H1 (cell line): ENCODE data around the gene BAIAP2L2. TPM values are rescaled to one million over a fixed set of nuclear protein-coding genes. Genes with fewer than 3 reads are reported as not detected.

Source experiments
- CTCF ChIA-PET: fragments of 300-600 bp; sonication (Branson Sonifier 250); formaldehyde crosslinking; loops from one replicate; lab custom pipeline; 2021; ENCODE audit not compliant: partially characterized antibody; lab: Charles Lee
- POLR2A ChIA-PET: fragments of 300-600 bp; sonication (Branson Sonifier 250); formaldehyde crosslinking; loops from one replicate; lab custom pipeline; 2021; ENCODE audit warnings: inconsistent platforms; ENCODE audit not compliant: partially characterized antibody; lab: Charles Lee
- DNase-seq, 2 experiments: peaks; one replicate each; pipeline versions ENCODE4 v3.0.0 to v3.0.0-alpha.2; 2010 to 2022; ENCODE audit warnings: low spot score in 2 of 2, low read depth in 1 of 2, mixed read lengths in 1 of 2
- FAIRE-seq: peaks from 2 replicates; lab custom pipeline; 2011; peaks lifted over from hg19 to GRCh38; lab: Jason Lieb, UNC
- H2AFZ ChIP-seq: 2 replicates; pipeline ENCODE4 v1.8.1; 2012; ENCODE audit warnings: low read length, inconsistent platforms
- H2AK5ac ChIP-seq: 2 replicates; pipeline ENCODE4 v1.6.1; 2013; ENCODE audit warnings: low read depth, low read length
- H2BK120ac ChIP-seq: replicated peaks from 2 replicates; pipeline ENCODE3; 2013; ENCODE audit warnings: low read depth, low read length, inconsistent platforms
- H2BK12ac ChIP-seq: 2 replicates; pipeline ENCODE4 v1.6.1; 2013; ENCODE audit warnings: low read depth, low read length
- H2BK15ac ChIP-seq: 2 replicates; pipeline ENCODE4 v1.6.1; 2013; ENCODE audit warnings: low read length
- H2BK20ac ChIP-seq: 2 replicates; pipeline ENCODE4 v1.6.1; 2013; ENCODE audit warnings: low read length
- H2BK5ac ChIP-seq: 2 replicates; pipeline ENCODE4 v1.6.1; 2013; ENCODE audit warnings: low read depth, low read length
- H3K14ac ChIP-seq: 2 replicates; pipeline ENCODE4 v1.6.1; 2013; ENCODE audit warnings: inconsistent platforms; ENCODE audit not compliant: insufficient read length
- H3K18ac ChIP-seq: 2 replicates; pipeline ENCODE4 v1.6.1; 2013; ENCODE audit warnings: low read length; ENCODE audit errors: extremely low read depth
- H3K23ac ChIP-seq: 2 replicates; pipeline ENCODE4 v1.6.1; 2013; ENCODE audit warnings: inconsistent platforms; ENCODE audit not compliant: insufficient read length
- H3K23me2 ChIP-seq: 2 replicates; pipeline ENCODE4 v1.6.1; 2013; ENCODE audit warnings: low read depth, low read length
- H3K27ac ChIP-seq: 2 replicates; pipeline ENCODE4 v1.6.1; 2011; ENCODE audit warnings: low read depth, low read length, inconsistent platforms
- H3K27me3 ChIP-seq, 4 experiments: replicated peaks in 1 of 4; 1 replicate in 1 of 4; 2 replicates in 3 of 4; pipeline versions ENCODE4 v1.6.1 to v1.8.1; 2011 to 2013; ENCODE audit warnings: low read length in 3 of 4, mild to moderate bottlenecking in 3 of 4, inconsistent platforms in 2 of 4, mixed read lengths in 2 of 4, moderate library complexity in 1 of 4; ENCODE audit not compliant: control insufficient read depth in 3 of 4, insufficient read depth in 3 of 4; ENCODE audit errors: extremely low read depth in 1 of 4
- H3K36me3 ChIP-seq, 4 experiments: 2 replicates each; pipeline versions ENCODE4 v1.6.1 to v1.8.1; 2011 to 2013; ENCODE audit warnings: mild to moderate bottlenecking in 4 of 4, low read length in 3 of 4, moderate library complexity in 2 of 4, control low read depth in 1 of 4, inconsistent platforms in 1 of 4; ENCODE audit not compliant: insufficient read depth in 4 of 4, control insufficient read depth in 2 of 4
- H3K4ac ChIP-seq: replicated peaks from 2 replicates; pipeline ENCODE3; 2013; ENCODE audit warnings: low read length, low read depth, mixed read lengths, inconsistent platforms; ENCODE audit not compliant: insufficient read length
- H3K4me1 ChIP-seq, 4 experiments: replicated peaks in 1 of 4; 1 replicate in 1 of 4; 2 replicates in 3 of 4; pipeline versions ENCODE4 v1.6.1 to v1.8.1; 2011 to 2013; ENCODE audit warnings: low read length in 3 of 4, inconsistent platforms in 2 of 4, mixed read lengths in 1 of 4; ENCODE audit not compliant: insufficient read depth in 4 of 4, control insufficient read depth in 3 of 4
- H3K4me2 ChIP-seq, 2 experiments: 2 replicates each; pipeline versions ENCODE4 v1.6.1 to v1.8.1; 2011 to 2013; ENCODE audit warnings: low read depth in 2 of 2, low read length in 2 of 2, control low read depth in 1 of 2, inconsistent platforms in 1 of 2, mild to moderate bottlenecking in 1 of 2; ENCODE audit not compliant: insufficient read depth in 1 of 2
- H3K4me3 ChIP-seq, 4 experiments: fragments of 200-600, 300-600 bp in 1 of 4; sonication (generic), shearing (Covaris generic), sonication (Bioruptor Twin) in 1 of 4; 2 replicates each; pipeline versions ENCODE4 v1.5.1 to v1.8.1; 2011 to 2016; ENCODE audit warnings: low read length in 4 of 4, low read depth in 3 of 4, control low read depth in 2 of 4, inconsistent platforms in 2 of 4, mild to moderate bottlenecking in 2 of 4, mixed read lengths in 1 of 4, moderate library complexity in 1 of 4; ENCODE audit not compliant: insufficient read depth in 2 of 4; ENCODE audit errors: extremely low read depth in 1 of 4
- H3K56ac ChIP-seq: replicated peaks from 2 replicates; pipeline ENCODE3; 2013; ENCODE audit warnings: low read depth, mild to moderate bottlenecking, mixed read lengths, low read length, inconsistent platforms; ENCODE audit not compliant: insufficient read length
- H3K79me1 ChIP-seq: 2 replicates; pipeline ENCODE4 v1.6.1; 2013; ENCODE audit warnings: low read depth, low read length, control low read depth
- H3K79me2 ChIP-seq, 2 experiments: 2 replicates each; pipeline versions ENCODE4 v1.6.1 to v1.8.1; 2012 to 2013; ENCODE audit warnings: low read length in 2 of 2, mild to moderate bottlenecking in 2 of 2, inconsistent platforms in 1 of 2; ENCODE audit not compliant: insufficient read depth in 2 of 2, control insufficient read depth in 1 of 2
- H3K9ac ChIP-seq, 4 experiments: replicated peaks in 1 of 4; 1 replicate in 1 of 4; 2 replicates in 3 of 4; pipeline versions ENCODE4 v1.6.1 to v1.8.1; 2011 to 2013; ENCODE audit warnings: low read depth in 3 of 4, low read length in 3 of 4, control low read depth in 2 of 4, mild to moderate bottlenecking in 2 of 4, moderate library complexity in 2 of 4, inconsistent platforms in 1 of 4; ENCODE audit errors: extremely low read depth in 1 of 4
- H3K9me3 ChIP-seq, 2 experiments: 2 replicates each; pipeline versions ENCODE4 v1.6.1 to v1.8.1; 2012 to 2013; ENCODE audit warnings: mild to moderate bottlenecking in 2 of 2, moderate library complexity in 2 of 2, control low read depth in 1 of 2, inconsistent platforms in 1 of 2, low read depth in 1 of 2, low read length in 1 of 2, mixed read lengths in 1 of 2; ENCODE audit not compliant: insufficient read depth in 2 of 2
- H4K20me1 ChIP-seq, 2 experiments: replicated peaks in 1 of 2; 2 replicates each; pipeline versions ENCODE3 to v1.8.1; 2011 to 2013; ENCODE audit warnings: inconsistent platforms in 2 of 2, low read length in 2 of 2, mild to moderate bottlenecking in 1 of 2; ENCODE audit not compliant: insufficient read depth in 2 of 2, control insufficient read depth in 1 of 2
- H4K5ac ChIP-seq: 2 replicates; pipeline ENCODE4 v1.6.1; 2013; ENCODE audit warnings: low read length, low read depth, mixed read lengths, inconsistent platforms; ENCODE audit not compliant: insufficient read length
- H4K8ac ChIP-seq: 2 replicates; pipeline ENCODE4 v1.8.0; 2013; ENCODE audit warnings: mild to moderate bottlenecking, moderate library complexity, low read length, inconsistent platforms; ENCODE audit not compliant: insufficient read depth; ENCODE audit errors: extremely low read depth
- H4K91ac ChIP-seq: replicated peaks from 2 replicates; pipeline ENCODE3; 2013; ENCODE audit warnings: low read length, mixed read lengths, inconsistent platforms; ENCODE audit not compliant: insufficient read length
- CREB1 ChIP-seq: IDR thresholded peaks from 2 replicates; pipeline ENCODE4 v1.6.1; 2012; ENCODE audit warnings: inconsistent platforms
- EGR1 ChIP-seq: IDR thresholded peaks from 2 replicates; pipeline ENCODE4 v1.6.1; 2011; ENCODE audit warnings: low read depth, low read length, borderline replicate concordance
- EZH2 ChIP-seq: fragments of 200-600 bp; sonication (generic); IDR thresholded peaks from 2 replicates; pipeline ENCODE4 v1.7.1; 2012; ENCODE audit warnings: low read depth, mild to moderate bottlenecking, moderate library complexity, low read length, inconsistent platforms; ENCODE audit not compliant: severe bottlenecking
- RBBP5 ChIP-seq: IDR thresholded peaks from 2 replicates; pipeline ENCODE4 v1.7.1; 2012; ENCODE audit warnings: low read depth, mild to moderate bottlenecking, inconsistent platforms, low read length, moderate library complexity, borderline replicate concordance
- SIRT6 ChIP-seq: IDR thresholded peaks from one replicate; pipeline ENCODE4 v1.7.1; 2012; ENCODE audit warnings: low read length, inconsistent platforms
- TAF7 ChIP-seq: optimal IDR thresholded peaks from 2 replicates; pipeline ENCODE3; 2011; ENCODE audit warnings: low read depth, mild to moderate bottlenecking, inconsistent platforms, low read length, moderate library complexity, borderline replicate concordance
- ZNF274 ChIP-seq: IDR thresholded peaks from 2 replicates; pipeline ENCODE4 v1.7.0; 2012; ENCODE audit warnings: low read length, borderline replicate concordance; ENCODE audit errors: extremely low read depth
- WGBS, 2 experiments: shearing (Covaris generic) in 1 of 2; methylation state at CpG; one replicate each; pipeline versions ENCODE4 v1.1.6 to v1.1.7; 2013 to 2015; ENCODE audit warnings: low lambda C conversion rate in 2 of 2, mixed read lengths in 2 of 2, inconsistent platforms in 1 of 2, low coverage in 1 of 2, missing lambda C conversion rate in 1 of 2; ENCODE audit not compliant: insufficient replicate concordance in 2 of 2, insufficient coverage in 1 of 2, insufficient read length in 1 of 2; ENCODE audit errors: extremely low coverage in 1 of 2, missing lambda C conversion rate in 1 of 2; 5-methylcytosine and 5-hydroxymethylcytosine counted together
- polyA plus RNA-seq, 7 experiments: library from polyadenylated mRNA; depleted of rRNA in 3 of 7; stranded (reverse) in 5 of 7; unstranded in 2 of 7; fragments of >200 nt in 5 of 7; fragments of 200-250 nt in 2 of 7; gene quantifications; 1 replicate in 5 of 7; 2 replicates in 1 of 7; 4 replicates in 1 of 7; pipeline versions ENCODE4 v1.2.1 to v1.2.3, GENCODE V29; 2011 to 2013; ENCODE audit warnings: missing spikeins in 2 of 7, mixed read lengths in 2 of 7
- total RNA-seq: library from RNA; stranded (reverse); fragmentation: NEBNext Ultra II Directional; extraction: Animal tissue kit (Norgen Biotek cat#: 25700); gene quantifications from 2 replicates; pipeline ENCODE4 v1.2.1, GENCODE V29; 2021
- TF ChIP-seq, protein P1 (sequence below): IDR thresholded peaks from 2 replicates; pipeline ENCODE4 v1.6.1; 2012; ENCODE audit warnings: low read length, inconsistent platforms

BAIAP2L2 gene
- total and polyA plus RNA-seq, 2 of the 8 experiments (the other 6 are each of a cell fraction or from before 2014, with no cell fraction given) = 5.4 to 10.0 TPM

- Histone ChIP-seq H2BK120ac (no peak overlapping the region), H2BK12ac (peak overlapping the region; percentile 77; the same call in 1 of the 2 replicates), H3K14ac (no peak overlapping the region), H4K5ac (peak overlapping the region; percentile 41), H2AK5ac (peak overlapping the region; percentile 40; the same call in 1 of the 2 replicates), H3K4me1 (peaks cover 0 to 6% (median 4%) of the 10 kb centered on the region in 4 experiments; a peak in 5 of 7 replicates), H3K4me3 (peak overlapping the region; percentile 32 to 60 (median 42)), H4K20me1 (peaks cover 0 to 2% of the 10 kb centered on the region in 2 experiments), H3K23ac (no peak overlapping the region), H2AFZ (no peak overlapping the region), H2BK20ac (no peak overlapping the region), H2BK5ac (peak overlapping the region; percentile 75; the same call in 1 of the 2 replicates), H3K18ac (no peak overlapping the region; the same call in none of the 2 replicates), H3K56ac (no peak overlapping the region), H3K27me3 (no peaks in the 10 kb centered on the region), H2BK15ac (peak overlapping the region; percentile 72; the same call in 1 of the 2 replicates), H3K4me2 (peak overlapping the region; percentile 74 to 85), H3K79me1 (no peaks in the 10 kb centered on the region), H3K4ac (peak overlapping the region; percentile 83), H3K23me2 (peaks cover 4% of the 10 kb centered on the region; the same call in 1 of the 2 replicates), H3K36me3 (no peaks in the 10 kb centered on the region), H3K9me3 (no peaks in the 10 kb centered on the region), H4K91ac (no peak overlapping the region), H3K9ac (peak overlapping the region in 1 of 4 experiments; percentile 16; a peak in 2 of 7 replicates), H4K8ac (no peak overlapping the region), H3K27ac (no peak overlapping the region), H3K79me2 (no peaks in the 10 kb centered on the region)
- DNase-seq = peak in 1 of 2 experiments; percentile 91
- CTCF ChIA-PET = interaction anchor here (0.6 to 13.7 kb wide), 45 partner anchors 8 to 492 kb away, joined by 3 to 264 read pairs (median 5); partner anchors contain the start of genes BAIAP2L2, MAFF, PICK1 and PLA2G6
- POLR2A ChIA-PET = interaction anchor here (0.7 to 3.2 kb wide), 11 partner anchors 8 to 167 kb away, joined by 3 to 10 read pairs (median 4); partner anchors contain the start of genes BAIAP2L2 and MAFF
- FAIRE-seq = peak; percentile 52
- WGBS, 2 experiments = 8% methylated on average over 25 of the region's 32 CpGs; no CpG with 5 or more reads in 1 of the 2 experiments
- TF ChIP-seq EGR1 (no peak; the same call in 1 of the 2 replicates), TAF7 (no peak), CREB1 (peak; percentile 39), ZNF274 (no peak), RBBP5 (peak; percentile 49; the same call in 1 of the 2 replicates), SIRT6 (no peak), EZH2 (no peak)
- TF ChIP-seq, protein P1, sequence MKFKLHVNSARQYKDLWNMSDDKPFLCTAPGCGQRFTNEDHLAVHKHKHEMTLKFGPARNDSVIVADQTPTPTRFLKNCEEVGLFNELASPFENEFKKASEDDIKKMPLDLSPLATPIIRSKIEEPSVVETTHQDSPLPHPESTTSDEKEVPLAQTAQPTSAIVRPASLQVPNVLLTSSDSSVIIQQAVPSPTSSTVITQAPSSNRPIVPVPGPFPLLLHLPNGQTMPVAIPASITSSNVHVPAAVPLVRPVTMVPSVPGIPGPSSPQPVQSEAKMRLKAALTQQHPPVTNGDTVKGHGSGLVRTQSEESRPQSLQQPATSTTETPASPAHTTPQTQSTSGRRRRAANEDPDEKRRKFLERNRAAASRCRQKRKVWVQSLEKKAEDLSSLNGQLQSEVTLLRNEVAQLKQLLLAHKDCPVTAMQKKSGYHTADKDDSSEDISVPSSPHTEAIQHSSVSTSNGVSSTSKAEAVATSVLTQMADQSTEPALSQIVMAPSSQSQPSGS = no peak
Observed at GRCh38 chr22:38097557-38098409, 12.7 kb downstream of the BAIAP2L2 start.
